Muscle of back (tissue), 11 donors: ENCODE measurements around the gene GAK. TPM values are rescaled to one million over a fixed set of nuclear protein-coding genes. Genes with fewer than 3 reads are reported as not detected.
A peak's percentile ranks its signal among the peaks of the same experiment; 100 is the strongest.

Experiments used
- DNase-seq, 3 donors: peaks; one replicate each; pipeline versions ENCODE4 v3.0.0 to v3.0.0-alpha.2; 2013
- polyA plus RNA-seq, 10 donors: library from polyadenylated mRNA; unstranded; fragments of 120-200 nt; gene quantifications; one replicate each; pipeline ENCODE4 v1.2.1, GENCODE V29; 2013; ENCODE audit not compliant: insufficient read length in 10 of 10

The GAK gene
- polyA plus RNA-seq, 10 donors, result 24.8 to 46.9 (median 32.2) TPM

GRCh38 chr4:851701-852430 lies 80.2 kb downstream of the GAK start:
- DNase-seq, result no peak

DNA sequence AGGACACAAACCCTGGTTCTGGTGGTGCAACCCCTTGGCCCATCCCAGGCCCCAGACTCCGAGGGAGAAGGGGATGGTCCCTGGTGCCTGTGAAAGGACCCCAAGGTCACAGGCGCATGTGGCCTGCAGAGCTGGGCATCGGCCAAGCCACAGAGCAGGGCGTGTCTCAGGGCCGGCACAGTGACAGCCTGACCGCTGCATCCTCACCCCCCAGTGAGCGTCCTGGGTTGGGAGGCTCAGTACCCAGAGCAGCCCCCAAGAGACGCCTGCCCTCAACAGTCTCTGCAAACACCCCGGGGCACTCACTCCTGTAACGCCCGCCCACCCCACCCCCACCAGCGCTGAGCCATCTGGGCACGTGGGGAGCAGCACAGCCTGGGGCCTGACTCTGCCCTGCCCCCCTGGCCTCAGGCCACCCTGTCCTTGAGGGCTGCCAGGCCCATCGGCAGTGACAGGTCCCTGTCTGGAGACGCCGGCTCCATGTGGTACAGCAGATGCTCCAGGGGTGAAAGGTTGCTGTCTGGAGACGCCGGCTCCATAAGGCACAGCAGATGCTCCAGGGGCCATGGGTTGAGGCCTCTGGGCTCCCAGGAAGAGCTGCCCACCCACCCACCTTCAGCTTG lies 81.7 kb downstream of the GAK start:
- DNase-seq, result no peak

GRCh38 chr4:849478-850175 lies 82.5 kb downstream of the GAK start:
- no peak for DNase-seq

- no peak for DNase-seq
These were observed 83.2 kb downstream of the GAK start for GRCh38 chr4:848803-849477.

GRCh38 chr4:848307-848691 lies 83.8 kb downstream of the GAK start:
- no peak for DNase-seq

DNA sequence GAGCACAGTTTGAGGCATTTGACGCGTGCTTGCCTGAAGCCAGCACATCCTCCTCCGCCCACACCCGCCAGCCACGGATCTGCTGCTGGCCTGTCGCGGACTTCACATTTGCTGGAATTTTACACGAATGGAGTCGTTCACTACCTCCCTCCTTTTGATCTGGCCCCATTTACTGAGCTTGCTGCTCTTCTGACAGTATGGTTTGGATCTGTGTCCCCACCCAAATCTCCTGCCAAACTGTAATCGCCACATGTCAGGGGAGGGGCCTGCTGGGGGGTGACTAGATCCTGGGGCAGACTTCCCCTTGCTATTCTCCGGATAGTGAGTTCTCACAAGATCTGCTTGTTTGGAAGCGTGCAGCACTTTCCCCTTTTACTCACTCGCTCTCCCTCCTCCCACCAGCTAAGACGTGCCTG lies 86.3 kb downstream of the GAK start:
- peak in 2 of 3 donors; percentile 19 to 57 for DNase-seq

DNA sequence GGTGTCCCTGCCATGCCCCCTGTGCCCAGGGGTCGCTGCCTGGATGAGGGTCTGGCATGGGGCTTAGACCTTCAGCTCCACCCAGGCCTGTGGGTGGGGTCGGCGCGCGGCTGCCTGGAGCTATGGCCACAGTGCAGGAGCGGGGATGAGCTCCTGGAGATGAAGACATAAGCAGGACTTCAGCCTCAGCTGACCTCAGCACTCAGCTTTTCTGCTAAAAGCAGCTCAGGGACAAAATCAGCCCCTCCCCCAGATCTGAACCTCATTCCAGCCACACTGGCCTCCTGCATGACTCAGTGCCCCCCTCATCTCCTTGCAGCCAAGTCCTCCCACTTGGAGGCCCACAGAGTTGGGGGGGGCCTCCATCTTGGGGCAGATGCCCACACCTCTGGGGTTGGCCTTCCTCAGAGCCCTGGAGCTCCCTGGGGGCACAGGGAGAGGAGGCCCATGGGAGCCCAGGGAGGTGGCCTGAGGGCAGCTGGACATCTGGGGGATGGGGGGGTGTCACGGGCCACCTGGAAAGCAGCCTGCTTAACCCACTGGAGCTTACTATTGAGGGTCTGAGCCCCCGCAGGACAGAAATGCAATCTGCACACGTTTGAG lies 86.8 kb downstream of the GAK start:
- DNase-seq, result peak in 1 of 3 donors; percentile 36

GRCh38 chr4:844752-845232 lies 87.3 kb downstream of the GAK start:
- DNase-seq, result no peak

- DNase-seq, result no peak
These were observed 92.3 kb downstream of the GAK start for GRCh38 chr4:839675-840443.

GRCh38 chr4:837772-838171 lies 94.3 kb downstream of the GAK start:
- no peak for DNase-seq

DNA sequence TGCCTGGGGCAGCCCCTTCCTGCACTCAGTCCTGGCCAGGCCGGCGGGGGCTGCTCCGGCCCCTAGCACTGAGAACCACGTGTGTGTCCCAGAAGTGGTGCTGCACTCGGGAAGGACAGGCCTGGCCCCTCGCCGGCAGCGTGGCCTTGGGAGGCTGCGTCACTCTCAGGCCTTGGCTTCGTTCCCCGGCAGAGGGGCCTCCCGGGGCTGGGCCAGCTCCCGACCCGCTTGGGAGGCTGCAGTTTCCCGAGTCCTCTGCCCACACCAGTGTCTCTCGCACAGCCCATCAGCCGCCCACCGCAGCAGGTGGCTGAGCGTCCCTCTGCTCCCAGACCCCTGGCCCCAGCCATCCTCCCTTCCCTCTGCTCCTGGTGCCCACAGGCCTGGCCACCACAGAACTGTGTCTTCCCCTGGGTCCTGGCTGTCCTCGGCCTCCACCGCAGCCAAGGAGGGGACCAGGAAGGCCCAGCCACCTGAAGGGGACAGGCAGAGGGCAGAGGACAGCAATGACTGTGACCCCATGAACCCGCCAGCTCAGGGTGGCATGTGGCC lies 95.3 kb downstream of the GAK start:
- no peak for DNase-seq

- no peak for DNase-seq
These were observed 96.1 kb downstream of the GAK start for GRCh38 chr4:836003-836511.

DNA sequence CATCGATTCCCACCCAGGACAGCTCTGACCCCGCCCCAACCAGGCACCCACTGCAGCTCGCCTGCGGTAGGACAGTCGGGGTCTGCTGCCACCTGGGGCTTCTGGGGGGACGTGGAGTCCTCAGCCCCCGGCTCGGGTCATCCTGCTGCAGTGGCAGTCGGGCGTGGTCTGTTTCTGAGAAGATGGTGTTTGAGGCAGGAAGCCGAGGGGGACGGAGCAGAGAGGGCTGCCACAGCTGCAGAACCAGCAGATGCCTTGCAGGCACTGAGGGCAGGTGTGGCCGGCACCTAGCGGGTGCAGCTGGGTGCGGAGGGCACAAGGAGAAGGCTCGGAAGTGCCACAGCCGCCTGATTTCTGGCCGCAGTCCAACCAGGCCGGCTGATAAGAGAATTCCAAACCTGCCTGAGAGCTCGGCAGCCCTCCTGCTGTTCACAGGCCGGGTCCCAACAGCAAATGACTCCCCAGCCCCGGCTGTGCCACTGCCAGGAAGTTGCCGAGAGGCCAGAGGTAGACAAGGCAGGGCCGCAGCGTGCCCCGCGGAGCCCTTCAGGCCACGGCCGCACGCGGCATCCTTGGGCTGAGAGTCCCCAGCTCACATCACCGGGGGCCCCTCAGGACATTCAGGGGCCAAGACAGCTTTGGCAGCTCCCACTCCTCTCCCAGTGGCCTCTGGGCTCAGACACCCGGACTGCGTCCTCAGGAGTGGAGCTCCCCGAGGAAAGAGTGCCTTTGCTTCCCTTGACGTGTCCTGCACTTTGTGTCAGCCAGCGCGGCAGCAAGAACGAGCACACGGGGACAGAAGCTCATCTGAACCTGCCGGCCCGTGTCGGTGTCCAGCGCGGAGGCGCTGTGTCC lies 96.7 kb downstream of the GAK start:
- DNase-seq, result no peak

GRCh38 chr4:834368-835147 lies 97.6 kb downstream of the GAK start:
- DNase-seq, result no peak

DNA sequence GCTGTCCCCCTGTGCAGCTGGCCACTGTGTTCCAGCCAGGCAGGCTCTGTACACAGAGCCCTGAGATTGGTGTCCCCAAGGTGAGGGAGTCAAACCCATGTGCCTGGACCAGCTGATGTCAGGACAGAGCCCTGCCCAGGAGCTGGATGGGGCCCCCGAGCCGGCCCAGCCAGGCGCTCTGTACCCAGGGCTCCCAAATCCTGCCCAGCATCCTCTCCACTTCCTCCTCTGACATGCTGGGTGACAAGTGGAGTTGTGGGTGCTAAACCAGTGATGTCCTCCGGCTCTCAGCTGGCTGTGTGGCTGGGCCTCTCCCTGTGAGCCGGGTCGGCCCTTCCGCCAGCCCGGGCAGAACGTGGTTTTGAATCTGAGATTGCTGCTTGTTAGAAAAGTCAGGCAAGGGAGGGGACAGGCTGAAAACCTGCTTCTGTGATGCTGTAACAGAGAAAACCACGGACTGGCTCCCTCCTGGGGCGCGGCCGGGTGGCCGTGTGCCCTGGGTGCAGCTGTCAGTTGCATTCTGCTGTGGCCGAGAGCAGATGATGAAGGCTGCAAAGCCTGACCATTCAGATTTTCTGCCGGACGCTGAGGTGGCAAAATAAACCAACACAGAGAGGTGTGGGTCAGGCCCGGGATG lies 98.3 kb downstream of the GAK start:
- no peak for DNase-seq

DNA sequence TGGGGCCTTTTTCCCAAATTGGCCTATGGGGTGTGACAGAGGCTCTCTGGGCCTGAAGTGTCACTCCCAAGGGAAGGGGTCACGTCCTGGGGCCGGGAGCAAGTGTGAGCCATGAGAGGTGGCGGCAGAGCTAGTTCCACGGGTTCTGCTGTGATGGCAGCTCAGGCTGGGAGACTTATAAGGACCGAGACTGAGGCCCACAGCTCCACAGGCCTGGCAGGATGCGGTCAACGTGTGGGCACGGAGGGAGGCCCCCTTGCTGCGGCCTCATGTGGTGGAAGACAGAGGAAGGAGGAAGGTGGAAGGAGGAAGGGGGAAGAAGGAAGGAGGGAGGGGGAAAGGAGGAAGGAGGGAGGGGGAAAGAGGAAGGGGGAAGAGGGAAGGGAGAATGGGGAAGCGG lies 99.0 kb downstream of the GAK start:
- no peak for DNase-seq

DNA sequence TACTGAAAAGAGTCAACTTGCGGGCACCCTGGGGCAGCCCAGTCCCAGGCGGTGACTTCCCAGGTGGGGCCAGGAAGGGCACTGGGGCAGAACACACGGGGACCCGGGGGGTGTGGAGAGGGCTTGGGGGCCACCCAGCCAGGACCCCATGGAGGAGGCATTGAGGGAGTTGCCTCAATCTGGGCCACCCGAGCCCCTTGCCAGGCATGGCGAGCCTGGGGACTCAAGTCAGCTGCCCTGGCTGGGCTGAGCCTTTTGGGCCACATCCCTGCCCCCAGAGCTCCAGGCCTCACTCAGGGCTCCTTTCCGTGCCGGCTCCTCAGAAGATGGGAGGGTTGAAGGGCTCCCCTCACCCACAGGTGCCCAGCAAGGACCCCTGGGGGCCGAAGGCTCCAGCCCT lies 99.6 kb downstream of the GAK start:
- DNase-seq, result no peak

DNA sequence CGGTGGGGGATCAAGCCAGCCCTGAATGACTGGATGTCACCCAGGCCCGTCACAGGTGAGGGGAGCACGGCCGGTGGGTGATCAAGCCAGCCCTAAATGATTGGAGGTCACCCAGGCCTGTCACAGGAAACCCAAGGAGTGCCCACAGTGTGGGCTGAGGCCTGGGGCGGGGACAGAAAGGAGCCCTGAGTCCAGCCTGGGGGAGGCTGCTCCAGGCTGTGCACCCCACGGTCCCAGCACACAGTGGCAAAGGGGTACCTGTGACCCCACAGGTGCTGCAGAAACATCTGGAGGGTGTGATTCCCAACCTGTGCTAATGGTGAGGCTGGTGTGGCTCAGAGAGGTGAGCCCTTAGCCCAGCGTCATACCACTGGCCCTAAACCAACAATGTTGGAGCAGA lies 100.0 kb downstream of the GAK start:
- no peak for DNase-seq
